ENCODE results near the gene OIP5.

DNA sequence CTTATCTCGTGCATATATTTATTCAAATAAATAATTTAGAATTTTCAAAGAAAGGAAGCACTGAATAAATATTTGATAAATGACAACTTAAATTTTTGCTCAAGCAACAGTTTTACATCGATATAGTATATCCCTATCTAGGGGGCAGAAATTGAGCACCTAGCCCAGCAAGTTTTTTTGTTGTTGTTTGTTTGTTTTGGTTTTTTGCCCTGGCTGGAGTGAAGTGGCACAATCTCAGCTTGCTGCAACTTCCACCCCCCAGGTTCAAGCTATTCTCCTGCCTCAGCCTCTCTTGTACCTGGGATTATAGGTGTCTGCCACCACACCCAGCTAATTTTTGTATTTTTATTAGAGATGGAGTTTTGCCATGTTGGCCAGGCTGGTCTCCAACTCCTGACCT is 42.4 kb downstream of the OIP5 start:
- TF ChIP-seq, protein P1, sequence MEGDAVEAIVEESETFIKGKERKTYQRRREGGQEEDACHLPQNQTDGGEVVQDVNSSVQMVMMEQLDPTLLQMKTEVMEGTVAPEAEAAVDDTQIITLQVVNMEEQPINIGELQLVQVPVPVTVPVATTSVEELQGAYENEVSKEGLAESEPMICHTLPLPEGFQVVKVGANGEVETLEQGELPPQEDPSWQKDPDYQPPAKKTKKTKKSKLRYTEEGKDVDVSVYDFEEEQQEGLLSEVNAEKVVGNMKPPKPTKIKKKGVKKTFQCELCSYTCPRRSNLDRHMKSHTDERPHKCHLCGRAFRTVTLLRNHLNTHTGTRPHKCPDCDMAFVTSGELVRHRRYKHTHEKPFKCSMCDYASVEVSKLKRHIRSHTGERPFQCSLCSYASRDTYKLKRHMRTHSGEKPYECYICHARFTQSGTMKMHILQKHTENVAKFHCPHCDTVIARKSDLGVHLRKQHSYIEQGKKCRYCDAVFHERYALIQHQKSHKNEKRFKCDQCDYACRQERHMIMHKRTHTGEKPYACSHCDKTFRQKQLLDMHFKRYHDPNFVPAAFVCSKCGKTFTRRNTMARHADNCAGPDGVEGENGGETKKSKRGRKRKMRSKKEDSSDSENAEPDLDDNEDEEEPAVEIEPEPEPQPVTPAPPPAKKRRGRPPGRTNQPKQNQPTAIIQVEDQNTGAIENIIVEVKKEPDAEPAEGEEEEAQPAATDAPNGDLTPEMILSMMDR (IDR thresholded peaks at IDR 0.05; ENCODE audit: poor library complexity, severe bottlenecking): no peak
- TF ChIP-seq SMC3 (conservative IDR thresholded peaks at IDR 0.05; ENCODE audit: poor library complexity): no peak
- TF ChIP-seq TAF1 (IDR thresholded peaks at IDR 0.05; ENCODE audit: low read depth): no peak

Data from neural cell (in vitro differentiated cells).